ENCODE data around the gene DNAJB6.

Gene DNAJB6
- 247 to 533 (median 344) reads per million in 4 donors for total RNA-seq

DNA sequence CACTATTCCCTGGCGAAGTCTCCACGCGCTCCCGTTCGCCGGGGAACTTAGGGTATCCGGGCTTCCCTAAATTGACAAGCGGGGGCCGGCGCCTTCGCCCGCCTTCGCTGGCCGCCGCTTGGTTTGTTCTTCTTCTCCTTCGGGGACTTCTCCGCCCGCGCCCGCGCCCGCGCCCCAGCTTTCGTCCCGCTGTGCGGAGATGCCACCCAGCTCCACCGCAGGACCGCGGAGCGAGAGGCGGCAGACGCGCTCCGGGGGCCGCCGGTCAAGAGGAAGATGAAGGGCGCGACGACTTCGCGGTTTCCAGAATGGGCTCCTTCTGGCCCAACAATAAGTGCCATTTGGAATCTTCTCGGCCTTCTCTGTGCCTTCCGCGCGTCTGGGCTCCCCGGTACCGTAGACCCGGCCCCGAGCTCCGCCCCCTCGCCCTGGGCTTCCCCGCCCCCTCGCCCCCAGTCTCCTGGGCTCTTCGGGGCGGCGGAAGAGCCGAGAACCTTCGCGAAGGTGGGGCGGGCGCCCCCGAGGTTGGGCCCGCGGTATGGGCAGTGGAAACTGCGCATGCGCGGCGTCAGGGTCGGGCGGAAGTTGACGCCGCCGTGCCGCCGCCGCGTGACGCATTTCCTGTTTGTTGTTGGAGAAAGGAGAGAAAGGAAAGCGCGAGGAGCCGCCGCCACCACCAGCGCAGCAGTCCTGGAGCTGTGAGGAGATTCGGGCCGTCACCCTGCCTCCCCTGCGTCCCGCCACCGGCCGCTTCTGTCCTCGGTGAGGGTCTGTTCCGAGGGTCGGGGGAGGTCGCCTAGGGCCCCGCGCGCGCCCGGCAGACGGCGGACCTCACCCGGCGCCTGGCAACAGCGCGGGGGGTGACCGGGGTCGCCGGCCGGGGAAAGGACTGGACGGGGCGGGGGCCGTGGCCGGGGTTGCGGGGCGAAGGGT is at the start of gene DNAJB6:
Gene DNAJB6 (plus strand): TSS at position 622 of the 933 bp plus-strand sequence. CDS start 21,569 bp downstream, outside the sequence.
- DNase-seq: peak; percentile 92 to 97 (median 95)

DNA sequence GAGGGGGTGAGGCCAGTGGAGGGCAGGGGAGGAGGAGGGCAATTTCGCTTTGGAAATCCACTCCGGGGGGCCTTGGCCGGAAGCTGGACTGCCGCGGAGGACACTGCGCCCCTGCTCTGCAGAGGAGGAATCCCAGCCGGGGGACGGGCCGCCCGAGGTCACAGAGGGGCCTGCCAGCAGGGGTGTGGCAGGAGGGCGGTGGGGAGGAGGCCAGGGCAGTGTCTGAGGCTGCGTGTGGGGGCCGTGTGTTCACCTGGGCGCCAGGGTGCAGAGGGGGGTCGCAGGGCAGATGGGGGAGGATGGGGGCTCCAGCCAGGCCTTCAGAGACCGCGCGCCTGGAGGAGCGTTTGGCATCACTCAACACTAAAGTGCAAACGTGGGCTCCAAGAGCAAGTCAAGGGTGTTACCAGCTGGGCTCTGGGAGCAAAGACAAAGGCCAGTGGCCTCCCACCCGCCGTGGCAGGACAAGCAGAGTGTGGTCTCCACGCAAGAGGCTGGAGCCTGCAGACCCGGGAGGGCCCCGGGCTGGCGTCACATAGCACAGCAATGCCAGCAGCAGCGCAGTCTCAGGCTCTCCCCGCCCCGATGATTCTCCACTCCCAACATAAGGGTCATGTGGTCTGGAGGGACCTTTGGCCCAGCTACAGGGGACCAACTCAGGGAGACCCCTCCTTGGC is 45.3 kb upstream of the DNAJB6 start:
- no peak for DNase-seq

DNA sequence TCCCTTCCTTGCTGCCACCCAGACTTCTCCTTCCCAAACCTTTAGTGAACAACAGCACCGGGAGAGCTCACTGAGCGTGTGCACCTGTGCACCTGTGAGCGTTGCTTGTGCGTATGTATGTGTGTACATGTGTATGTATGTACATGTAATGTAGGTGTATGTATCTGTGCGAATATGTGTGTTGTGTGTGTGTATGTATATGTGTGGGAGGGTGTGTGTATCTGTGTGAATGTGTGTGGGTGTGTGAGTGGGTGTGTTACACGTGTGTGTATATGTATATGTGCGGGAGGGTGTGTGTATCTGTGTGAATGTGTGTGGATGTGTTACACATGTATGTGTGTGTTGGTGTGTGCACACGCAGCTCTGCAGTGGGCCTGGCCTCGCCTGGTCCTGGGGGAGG is 44.5 kb upstream of the DNAJB6 start:
- no peak for DNase-seq

DNA sequence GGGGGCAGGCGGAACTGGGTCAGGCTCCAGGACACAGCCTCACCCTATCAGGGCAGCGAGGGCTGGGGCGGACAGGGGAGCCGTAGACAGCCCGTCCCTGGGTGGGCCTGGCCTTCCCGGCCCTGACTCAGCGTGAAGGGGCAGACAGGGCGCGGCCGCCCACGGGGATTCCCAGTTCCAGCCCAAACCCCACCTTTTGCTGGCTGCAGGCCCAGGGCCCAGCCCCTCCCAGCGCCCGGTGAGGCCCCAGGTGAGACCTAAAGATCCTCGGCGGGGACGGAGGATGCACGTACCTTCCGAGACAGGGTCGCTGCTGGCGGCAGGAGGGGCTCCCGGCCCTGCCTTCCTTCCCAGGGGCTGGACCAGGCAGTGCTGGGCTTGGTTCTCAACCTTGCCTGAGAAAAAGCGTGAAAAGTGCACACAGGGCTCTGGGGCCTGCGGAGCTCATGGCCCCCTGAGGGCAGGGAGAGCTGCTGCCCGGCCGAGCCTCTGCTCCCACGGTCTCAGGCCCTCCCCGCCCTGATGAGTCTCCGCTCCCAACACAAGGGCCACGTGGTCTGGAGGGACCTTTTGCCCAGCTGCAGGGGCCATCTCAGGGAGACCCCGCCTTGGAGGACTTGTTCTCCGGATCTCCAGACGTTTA is 43.9 kb upstream of the DNAJB6 start:
- DNase-seq: no peak

DNA sequence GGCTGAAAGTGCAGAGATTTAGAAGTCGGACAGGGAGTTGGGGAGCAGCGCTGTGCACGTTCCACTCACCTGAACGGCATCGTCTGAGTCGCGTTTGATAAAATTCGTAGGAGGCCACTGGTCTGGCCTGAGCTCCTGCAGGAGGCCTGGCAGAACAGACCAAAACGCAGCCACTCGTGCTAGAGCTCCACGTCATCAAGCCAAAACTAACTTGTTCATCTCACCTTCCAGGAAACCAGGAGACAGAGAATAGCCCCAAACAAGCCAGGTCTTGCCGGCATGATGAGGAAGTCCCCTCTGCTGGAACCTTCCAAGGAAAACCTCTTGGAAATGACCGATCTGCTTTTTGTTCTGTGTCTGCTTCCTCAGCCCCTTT is 43.4 kb upstream of the DNAJB6 start:
- no peak for DNase-seq

DNA sequence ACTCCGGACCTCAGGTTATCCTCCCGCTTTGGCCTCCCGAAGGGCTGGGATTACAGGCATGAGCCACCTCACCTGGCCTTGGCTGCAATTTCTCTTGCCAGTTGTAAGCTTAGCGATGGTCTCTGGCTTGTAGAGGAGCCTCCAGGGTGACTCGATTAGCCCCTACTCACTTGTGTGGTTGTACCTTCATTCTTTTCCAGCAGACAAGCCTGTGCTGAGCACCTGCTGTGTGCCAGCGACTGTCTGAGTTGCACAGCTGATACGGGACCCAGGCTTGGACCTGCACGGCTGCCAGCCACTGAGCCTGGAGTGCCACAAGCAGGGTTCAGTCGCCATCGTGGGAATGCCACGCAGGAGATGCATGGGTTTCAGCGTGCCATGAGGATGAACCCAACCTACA is 42.0 kb upstream of the DNAJB6 start:
- DNase-seq: no peak

DNA sequence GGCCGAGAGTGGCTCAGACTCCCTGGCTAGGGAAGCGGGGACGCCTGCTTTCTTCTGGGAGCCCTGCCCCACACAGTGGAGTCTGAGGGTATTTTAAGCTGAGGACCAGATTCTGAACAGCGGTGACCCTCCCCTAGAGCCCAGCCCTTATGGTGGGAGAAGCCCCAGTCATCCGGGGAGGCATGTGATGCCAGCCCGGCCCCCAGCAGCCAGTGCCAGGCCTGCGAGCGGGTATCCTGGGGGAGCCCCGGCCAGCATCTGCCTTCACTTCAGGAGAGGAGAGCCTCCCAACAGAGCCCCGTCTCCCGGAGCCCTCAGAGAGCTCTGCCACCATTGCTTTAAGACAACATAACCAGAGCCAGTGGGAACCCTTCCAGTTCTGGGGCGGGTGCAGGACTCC is 41.5 kb upstream of the DNAJB6 start:
- no peak for DNase-seq

DNA sequence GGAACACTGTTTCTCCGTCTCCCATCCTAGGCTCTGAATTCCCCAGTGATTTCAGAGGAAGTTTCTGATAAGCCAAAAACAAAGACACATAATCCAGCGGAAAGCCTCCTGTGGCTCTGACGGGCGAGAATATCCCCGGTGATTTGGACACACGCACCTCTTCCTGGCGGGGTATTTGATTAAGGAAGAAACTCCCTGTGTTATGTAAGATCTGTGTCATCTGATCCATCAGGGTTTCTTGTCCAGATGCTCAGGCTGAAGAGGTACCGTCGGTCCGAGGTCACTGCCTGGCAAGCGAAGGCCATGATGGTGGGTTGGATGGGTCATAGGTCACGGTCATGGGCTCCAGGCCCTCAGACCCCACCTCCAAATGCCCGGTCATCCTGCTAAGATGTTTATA is 39.6 kb upstream of the DNAJB6 start:
- DNase-seq: no peak

DNA sequence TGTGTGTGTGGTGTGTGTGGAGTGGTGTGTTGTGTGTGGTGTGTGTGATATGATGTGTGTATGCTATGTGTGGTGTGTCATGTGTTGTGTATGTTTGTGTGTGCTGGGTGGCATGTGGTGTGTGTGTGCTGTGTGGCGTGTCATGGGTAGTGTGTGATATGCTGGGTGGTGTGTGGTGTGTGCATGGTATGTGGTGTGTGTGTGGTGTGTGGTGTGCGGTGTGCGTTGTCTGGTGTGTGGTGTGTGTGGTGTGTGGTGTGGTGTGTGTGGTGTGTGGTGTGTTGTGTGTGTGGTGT is 37.5 kb upstream of the DNAJB6 start:
- no peak for DNase-seq

DNA sequence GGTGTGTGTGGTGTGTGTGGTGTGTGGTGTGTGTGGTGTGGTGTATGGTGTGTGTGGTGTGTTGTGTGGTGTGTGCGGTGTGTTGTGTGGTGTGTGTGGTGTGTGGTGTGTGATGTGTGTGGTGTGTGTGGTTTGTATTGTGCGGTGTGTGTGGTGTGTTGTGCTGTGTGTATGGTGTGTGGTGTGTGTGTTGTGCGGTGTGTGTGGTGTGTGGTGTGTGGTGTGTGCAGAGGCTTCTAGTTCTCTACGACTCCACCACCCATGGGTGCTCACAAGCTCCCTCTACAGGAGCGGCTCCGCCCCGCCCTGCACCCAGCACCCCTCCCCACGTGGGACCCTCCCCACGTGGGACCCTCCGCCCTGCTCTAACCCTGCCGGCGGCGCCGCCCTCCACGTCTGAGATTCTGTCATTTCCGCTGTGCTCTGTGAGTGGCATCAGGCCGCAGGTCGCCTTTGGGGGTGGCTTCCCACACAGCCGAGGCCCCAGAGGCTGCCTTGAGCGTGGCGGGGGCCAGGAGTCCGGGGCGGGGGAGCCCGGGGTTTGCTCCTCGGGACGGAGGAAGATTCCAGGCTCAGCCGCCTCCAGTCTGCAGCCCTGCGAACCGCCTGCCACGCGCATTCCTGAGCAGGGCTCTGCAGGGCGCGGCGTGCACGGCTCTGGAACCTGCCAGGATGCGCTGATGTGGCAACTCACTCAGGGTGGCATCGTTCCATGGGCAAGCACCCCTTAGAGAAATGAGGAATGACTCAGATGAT is 37.0 kb upstream of the DNAJB6 start:
- DNase-seq: peak in 4 of 5 donors; percentile 8 to 54 (median 38)

DNA sequence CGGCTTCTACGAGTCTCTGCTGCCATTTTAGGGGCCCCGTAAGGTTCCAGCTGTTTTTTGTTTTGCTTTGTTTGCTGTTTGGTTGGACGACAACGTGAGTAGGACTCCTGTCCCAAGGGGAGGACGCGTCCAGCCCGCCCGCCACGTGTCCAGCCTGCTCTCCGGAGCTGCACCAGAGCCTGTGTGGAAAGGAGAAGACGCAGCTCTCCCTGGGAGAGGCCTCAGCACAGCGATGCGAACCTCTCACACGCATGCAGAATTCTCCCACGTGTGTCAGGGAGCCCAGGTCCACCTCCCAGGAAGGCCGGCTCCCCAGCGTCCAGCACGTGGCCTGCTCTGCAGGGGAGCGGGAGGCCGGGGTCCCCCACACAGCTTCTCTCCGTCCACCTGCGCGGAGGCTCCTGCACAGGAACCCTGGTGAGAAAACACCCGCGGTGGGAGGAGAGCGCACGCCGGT is 36.4 kb upstream of the DNAJB6 start:
- no peak for DNase-seq

DNA sequence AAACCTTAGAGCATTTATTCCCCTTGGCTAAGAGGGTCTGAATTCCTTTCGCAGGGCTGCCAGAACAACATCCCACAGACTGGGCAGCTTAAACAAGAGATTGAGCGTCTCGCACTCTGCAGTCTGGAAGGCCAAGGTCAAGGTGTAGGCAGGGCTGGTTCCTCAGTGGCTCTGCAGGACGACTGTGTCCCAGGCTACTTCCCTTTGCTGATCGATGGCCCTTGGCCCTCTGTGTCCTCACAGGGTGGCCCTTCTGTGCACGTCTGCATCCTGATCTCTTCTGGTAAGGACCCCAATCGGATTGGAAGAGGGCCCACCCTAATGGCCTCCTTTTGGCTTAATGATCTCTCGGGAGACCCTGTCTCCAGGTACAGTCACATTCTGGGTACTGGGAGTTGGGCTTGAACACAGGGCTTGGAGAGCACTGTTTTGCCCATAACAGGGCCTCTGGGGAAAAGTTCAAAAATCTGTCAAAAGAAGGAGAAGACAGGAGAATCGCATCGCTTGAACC is 35.1 kb upstream of the DNAJB6 start:
- DNase-seq: no peak

DNA sequence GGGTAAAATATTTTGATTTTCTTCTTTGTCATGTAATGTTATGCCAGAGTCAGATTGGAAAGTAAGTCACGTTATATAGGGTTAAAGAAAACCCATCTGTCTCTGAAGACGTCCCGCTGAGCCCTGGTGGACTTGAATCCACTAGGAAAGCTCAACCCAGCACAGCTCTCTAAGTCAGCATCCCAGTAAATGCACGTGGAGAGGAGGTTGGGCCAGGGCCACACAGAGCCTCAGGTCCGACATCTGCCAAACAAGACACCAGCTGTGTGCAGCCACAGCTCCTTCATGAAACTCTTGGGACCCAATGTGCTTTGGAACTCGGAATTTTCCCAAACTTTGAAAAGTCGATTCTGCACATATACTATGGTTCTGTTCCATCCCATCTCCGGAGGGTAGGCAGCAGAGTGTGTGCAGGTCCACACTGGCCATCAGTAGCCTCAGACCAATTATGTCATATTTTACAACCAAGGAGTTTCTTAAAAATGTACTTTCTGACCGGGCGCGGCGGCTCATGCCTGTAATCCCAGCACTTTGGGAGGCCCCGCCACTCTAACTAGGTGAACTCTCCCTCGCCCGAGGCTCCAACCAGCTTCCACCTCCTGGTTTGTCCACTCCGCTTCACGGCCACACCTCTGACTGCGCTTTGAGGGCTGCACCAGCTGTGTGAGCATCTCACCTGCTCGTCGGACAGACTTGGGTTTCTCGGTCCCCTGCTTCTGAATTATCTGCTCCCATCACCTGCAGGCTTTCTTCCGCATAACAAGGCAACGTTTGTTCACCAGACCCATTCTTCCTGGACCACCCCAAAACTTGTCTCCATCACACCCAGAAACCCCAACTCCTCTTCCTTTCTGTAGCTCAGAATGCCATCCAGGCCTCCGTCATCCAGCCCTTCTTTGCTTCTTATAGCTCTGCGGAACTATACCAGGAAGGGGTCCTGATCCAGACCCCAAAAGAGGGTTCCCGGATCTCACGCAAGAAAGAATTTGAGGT is 29.7 kb upstream of the DNAJB6 start:
- no peak for DNase-seq

DNA sequence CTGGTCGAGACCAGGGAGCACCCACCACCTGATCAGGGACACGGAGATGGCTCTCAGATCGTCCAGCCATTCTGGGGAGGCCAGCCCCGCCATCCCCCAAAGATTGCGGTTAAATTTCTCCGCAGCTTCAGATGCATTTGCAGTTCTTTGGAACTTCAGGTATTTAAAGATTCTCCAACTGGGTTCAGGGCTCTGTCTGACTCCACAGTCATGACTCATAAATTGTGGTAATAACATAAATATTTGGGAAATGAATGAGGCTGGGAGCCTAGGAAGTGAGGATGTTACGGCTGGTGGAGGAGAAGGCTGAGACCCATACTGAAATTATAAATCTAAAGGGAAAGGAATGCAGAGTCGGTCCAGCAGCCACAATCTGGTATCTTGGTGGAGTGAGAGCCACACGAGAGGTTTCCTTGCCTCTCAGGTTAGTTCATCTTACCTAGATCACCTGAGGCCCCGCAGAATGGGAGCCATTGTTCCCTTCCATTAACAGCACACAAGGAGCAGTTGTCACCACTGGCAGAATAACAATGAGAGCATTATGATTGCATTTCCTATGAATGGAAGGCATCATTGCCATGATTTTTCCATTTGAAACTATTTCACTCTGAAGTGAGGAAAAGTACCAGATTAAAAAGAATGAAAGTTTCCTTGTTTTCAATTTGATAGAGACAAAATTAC is 26.7 kb upstream of the DNAJB6 start:
- no peak for DNase-seq

DNA sequence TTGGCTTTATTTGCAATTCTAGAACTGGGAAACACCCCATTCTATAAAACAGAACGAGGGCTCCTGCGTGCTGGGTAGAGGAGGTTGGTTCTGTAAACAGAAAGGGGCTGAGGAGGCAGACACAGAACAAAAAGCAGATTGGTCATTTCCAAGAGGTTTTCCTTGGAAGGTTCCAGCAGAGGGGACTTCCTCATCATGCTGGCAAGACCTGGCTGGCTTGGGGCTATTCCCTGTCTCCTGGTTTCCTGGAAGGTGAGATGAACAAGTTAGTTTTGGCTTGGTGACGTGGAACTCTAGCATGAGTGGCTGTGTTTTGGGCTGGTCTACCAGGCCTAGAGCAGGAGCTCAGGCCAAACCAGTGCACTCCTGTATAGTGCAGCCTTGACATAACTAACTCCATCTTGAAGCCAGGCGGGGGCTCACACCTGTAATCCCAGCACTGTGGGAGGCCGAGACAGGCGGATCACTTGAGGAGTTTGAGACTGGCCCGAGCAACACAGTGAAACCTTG is 26.1 kb upstream of the DNAJB6 start:
- DNase-seq: no peak

DNA sequence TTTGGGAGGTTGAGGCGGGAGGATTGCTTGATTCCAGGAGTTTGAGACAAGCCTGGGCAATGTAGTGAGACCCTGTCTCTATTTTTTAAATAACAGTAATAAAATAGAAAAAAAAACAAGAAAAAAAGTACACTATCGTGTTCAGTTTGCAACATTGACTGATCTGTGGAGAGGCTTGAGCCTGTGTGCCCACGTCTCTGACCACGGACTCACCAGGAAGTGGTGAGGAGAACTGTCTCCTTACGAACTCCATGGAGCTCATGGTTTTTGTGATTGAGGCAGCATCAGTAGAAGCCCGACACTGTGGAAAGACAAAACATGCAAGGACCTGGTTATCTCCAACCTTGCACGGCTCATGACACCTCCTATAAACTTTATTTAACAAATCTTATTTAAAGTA is 23.9 kb upstream of the DNAJB6 start:
- DNase-seq: no peak

DNA sequence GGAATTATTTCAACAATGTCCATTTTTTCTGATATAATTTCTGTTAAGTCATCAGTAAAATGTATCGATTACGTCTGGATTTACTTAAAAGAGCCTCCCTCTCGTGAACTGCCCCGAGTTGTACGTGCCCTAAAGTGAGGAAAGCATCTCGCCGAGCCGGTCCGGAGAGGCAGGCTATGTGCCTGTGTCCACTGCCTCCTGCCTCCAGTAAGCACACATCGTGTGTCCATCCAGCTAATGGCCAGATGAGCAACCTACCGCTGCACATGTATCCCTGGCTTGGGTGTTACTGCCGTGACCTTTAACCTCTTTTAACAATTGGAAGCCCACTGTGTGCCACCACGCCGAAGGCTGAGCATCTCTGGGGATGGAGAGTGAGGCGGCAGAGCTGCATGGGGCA is 23.2 kb upstream of the DNAJB6 start:
- no peak for DNase-seq

DNA sequence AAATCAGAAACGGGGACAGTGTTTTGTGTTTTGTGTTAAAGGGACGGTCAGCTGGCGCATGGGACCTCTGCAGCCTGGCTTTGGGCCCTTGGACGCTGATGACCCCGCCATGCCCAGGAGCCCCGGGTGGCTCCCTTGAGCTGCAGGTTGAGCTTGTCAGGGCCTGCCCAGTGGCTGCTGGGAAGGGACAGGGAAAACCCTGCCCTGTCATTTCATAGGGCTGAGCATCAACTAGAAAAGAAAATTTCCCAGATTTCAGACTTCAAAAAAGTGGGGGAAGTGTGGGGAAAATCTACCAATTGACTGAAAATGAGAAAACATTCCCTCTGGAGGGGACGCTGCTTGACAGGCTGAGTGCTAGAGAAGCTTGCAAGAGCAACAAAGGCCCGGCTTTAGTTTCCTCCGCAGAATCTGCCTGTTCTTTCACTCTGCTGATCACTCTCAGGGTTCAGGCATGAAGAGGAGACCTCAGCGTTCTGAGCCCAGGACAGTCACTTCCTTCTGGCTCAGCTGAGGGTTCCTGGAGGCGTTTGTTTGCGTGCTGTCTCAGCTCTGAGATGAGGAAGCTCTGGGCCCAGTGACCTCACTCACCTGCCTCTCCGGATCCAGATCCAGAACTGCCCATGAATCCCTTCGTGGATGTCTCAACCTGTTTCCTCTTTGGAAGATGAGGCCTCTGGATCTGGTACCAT is 18.6 kb upstream of the DNAJB6 start:
- peak in 1 of 5 donors; percentile 40 for DNase-seq

DNA sequence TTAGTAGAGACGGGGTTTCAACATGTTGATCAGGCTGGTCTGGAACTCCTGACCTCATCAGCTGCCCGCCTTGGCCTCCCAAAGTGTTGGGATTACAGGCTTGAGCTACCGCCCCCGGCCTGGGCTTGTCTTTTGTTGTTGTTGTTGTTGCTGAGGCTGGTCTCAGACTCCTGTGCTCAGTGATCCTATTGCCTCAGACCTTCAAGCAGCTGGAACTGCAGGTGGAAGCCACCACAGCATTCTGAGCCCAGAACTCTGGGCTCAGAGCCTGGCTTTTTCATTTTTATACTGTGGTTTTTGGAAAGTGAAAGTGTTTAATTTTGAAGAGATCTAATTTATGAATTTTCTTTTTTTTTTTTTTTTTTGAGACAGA is 16.2 kb upstream of the DNAJB6 start:
- peak in 1 of 5 donors; percentile 20 for DNase-seq

DNA sequence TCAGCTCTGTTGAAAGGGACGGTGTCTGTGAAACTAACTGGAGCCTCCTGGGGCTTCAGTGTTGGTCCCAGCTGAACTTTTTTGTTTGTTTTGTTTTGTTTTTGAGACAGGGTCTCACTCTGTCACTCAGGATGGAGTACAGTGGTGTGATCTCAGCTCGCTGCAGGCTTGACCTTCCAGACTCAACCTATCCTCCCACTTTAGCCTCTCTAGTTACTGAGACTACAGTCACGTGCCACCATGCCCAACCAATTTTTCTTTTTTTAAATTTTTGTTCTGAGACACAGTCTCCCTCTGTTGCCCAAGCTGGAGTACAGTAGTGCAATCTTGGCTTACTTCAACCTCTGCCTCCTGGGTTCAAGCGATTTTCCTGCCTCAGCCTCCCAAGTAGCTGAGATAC is 13.4 kb upstream of the DNAJB6 start:
- DNase-seq: no peak

All from T-helper 1 cell (primary cell).